Measurements from ENCODE around the gene ZNF234.

Gene ZNF234

GRCh38 chr19:44207126-44207803 lies 65.9 kb downstream of the ZNF234 start:
- H3K9me3 Mint-ChIP-seq (ENCODE audit: low read depth), result peaks cover 15% of the 10 kb centered on the region

More at GRCh38 chr19:44207126-44207803, 65.9 kb downstream of the ZNF234 start:
- Mint-ChIP-seq H3K36me3 (peaks cover 13% of the 10 kb centered on the region), H3K27ac (peak overlapping the region; percentile 70), H3K4me1 (ENCODE audit: low read depth) (peaks cover 9% of the 10 kb centered on the region), H3K27me3 (peaks cover 5% of the 10 kb centered on the region), H3K4me3 (peak overlapping the region; percentile 89)
